GM12892 (cell line): ENCODE measurements around the gene TBC1D20.

Experiments
- DNase-seq: peaks from one replicate; pipeline ENCODE4 v3.0.0; 2011; ENCODE audit not compliant: insufficient read length
- FAIRE-seq: peaks from 2 replicates; lab custom pipeline; 2011; peaks lifted over from hg19 to GRCh38; lab: Jason Lieb, UNC
- POLR2A ChIP-seq: IDR thresholded peaks from 2 replicates; pipeline ENCODE4 v1.6.1; 2011; ENCODE audit warnings: low read depth, low read length, control low read depth
- POLR2AphosphoS5 ChIP-seq: IDR thresholded peaks from 2 replicates; pipeline ENCODE4 v1.6.1; 2011; ENCODE audit warnings: low read depth, low read length, control low read depth
- TAF1 ChIP-seq: IDR thresholded peaks from 2 replicates; pipeline ENCODE4 v1.6.1; 2011; ENCODE audit warnings: low read depth, mild to moderate bottlenecking, control low read depth, low read length, borderline replicate concordance

TBC1D20 gene

DNA sequence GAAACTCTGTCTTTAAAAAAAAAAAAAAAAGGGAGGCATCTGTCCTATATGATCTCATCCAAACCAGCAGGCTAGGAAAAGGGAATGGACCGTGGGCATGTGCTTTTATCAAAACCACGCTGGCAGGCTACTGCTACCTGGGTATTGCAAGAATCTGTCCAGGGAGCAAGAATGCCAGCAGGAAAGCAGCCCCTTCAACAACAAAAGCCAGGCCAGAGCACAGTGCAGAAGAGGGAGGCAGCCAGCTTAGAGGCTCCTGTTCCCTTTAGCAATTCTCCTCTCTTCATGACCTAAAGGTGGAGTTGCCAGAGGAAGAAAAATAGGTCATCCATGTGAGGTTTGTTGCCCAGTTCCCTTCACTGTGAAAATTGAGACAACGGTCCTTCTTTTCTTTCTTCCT is 18.2 kb downstream of the TBC1D20 start:
- no peak for DNase-seq
- TF ChIP-seq TAF1 = no peak
- TF ChIP-seq POLR2AphosphoS5 = no peak
- no peak for TF ChIP-seq POLR2A
- FAIRE-seq = no peak

DNA sequence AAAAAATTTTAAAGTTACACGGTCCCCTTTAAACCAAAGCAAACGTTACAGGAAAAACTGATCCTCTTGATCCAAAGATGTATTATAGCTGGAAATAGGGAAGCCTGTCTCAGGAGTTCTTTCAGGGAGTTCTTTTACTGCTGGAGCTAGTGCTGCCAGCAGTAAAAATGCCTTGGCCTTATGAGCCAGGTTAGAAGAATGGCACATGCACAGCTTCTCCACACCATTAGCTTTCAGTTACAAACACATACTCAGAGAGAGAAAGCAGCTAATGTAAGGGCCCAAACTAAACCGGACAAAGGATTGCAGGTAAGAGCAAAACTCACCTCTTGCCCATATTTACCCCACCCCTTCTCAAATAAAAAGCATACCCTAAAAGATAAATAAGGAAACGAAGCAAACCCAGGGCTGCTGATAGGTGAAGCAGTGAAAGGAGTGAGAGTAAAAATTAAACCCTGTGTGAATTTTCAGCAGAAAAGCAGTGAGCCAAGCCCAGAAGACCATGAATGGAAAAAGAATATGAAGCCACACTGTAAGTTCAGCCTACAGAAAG is 19.0 kb downstream of the TBC1D20 start:
- TF ChIP-seq POLR2AphosphoS5 (no peak), POLR2A (no peak), TAF1 (no peak)
- FAIRE-seq = no peak
- DNase-seq = no peak

DNA sequence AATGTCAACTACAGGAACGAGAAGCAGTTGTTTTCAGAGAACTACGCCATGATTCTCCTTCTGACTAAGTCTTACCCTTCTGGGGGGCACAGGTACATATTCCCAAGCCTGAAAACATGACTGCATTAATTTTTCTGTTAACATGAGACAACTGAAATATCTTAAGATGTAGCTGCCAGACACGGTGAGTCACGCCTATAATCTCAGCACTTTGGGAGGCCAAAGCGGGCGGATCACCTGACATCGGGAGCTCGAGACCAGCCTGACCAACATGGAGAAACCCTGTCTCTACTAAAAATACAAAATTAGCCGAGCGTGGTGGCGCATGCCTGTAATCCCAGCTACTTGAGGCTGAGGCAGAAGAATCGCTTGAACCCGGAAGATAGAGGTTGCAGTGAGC is 21.7 kb downstream of the TBC1D20 start:
- TF ChIP-seq POLR2AphosphoS5 (no peak), POLR2A (no peak), TAF1 (no peak)
- no peak for FAIRE-seq
- no peak for DNase-seq

DNA sequence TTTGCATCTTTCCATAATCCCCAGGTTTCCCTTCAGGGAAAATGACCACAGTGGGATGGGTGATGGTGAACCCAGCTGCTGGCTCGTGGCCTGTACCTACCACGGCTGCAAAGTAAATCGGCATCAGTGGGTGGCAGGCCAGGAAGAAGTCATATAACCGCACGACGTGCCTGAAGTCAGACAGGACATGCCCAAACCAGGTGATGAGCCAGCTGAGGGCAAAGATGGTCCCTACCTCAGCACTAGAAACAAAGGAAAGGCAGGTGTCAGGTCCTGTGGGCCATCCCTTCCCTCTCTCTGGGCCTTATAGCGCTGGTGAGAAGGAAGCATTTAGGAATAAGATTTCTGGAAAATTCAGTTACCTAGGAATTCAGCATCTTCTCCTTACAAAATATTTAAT is 22.2 kb downstream of the TBC1D20 start:
- FAIRE-seq (no peak), DNase-seq (no peak)
- no peak for TF ChIP-seq POLR2A

DNA sequence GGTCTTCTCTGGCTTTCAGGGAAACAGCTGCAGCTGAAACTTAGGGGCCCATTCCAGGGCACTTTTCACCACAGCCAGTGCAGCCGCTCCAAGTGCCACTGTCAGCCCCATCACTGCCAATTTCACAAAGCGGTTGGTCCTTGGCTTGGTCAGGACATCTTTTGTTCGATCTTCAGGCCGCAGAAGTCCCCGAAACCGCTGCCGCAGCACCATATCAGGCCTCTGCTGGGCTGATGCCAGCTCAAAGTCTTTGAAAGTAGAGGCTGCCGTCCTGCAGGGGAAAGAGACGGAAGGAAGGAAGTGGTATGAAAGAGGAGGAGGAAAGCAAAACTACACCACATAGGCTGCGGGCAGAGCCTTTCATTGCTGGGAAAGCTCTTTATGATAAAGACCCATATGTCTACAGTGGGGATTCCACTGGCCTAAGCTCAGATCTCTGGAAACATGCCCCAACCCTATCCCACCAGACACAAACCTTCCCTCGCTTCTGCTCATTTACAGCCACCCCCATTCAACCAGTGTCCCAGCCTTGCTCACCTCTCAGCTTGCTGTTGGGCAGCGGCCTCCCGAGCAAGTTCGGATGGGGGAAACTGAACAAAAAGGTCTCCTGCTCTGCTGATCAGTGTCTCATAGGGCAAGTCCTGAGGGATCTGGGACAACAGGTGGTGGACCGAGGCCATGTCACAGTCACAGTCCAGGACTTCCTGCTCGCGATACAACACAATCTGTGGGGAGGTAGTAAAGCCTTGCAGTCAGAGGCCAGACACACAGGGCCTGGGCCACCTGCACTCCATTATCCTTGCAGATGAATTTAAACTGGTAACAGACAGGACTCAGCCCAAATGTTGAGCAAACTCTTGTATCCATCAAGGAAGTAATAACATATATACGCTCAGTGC is 23.5 kb downstream of the TBC1D20 start:
- 0 out of 2 replicates have a peak, but pooled peaks have one; percentile 43 for TF ChIP-seq POLR2AphosphoS5
- no peak for TF ChIP-seq POLR2A
- no peak for TF ChIP-seq TAF1
- DNase-seq (no peak), FAIRE-seq (no peak)

DNA sequence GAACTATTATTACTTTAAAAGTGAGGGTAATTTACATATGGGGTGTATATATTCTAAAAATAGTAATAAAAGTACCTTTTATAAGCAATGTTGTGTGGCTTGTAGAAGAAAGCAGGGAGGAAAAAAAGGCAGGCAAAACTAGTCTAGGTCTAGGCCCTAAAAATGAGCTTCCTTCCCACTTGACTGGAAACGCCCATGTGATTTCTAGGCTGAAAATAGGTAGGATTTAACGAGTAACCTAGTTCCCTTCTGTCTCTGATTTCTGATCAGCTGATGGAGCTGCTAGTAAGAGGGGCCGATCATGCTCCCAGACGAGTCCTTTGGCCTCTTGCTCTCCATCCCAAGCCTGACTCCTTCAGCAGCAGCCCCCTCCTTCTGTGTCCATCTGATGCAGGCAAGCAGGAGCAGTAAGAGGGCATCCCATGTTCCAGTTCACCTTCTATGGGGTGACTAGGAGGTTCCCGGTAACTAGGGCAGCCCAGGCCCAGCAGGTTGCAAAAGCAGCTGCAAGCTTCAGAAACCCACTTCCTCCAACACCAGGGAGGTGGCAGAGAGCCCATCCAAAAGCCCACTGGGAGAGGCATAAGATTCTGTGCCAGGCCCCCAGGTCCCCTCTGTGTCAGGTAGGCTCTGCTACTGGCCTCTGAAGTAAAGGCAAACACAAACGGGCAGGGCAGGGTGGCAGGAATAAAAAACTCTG is 24.4 kb downstream of the TBC1D20 start:
- peak; percentile 5 for FAIRE-seq
- no peak for TF ChIP-seq POLR2AphosphoS5
- no peak for TF ChIP-seq POLR2A
- no peak for TF ChIP-seq TAF1
- DNase-seq = no peak

DNA sequence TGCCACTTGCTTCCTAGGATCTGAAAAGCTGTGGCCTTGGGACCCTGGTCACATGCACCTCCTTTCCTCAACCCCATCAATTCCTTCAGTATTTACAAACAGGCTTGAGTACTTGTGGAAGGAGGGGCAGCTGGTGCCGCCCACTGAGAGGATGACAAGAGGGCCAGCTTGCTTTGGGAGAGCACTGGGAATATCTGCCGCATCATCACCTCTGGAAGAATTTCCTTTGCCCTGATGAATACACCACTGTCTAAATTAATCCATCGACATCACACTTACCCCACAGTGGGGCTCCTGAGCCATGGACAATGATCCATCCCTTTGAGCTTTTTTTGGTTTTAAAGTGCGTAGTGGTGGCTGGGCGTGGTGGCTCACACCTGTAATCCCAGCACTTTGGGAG is 25.9 kb downstream of the TBC1D20 start:
- DNase-seq = no peak
- FAIRE-seq = no peak
- TF ChIP-seq TAF1 = no peak
- no peak for TF ChIP-seq POLR2AphosphoS5
- no peak for TF ChIP-seq POLR2A

DNA sequence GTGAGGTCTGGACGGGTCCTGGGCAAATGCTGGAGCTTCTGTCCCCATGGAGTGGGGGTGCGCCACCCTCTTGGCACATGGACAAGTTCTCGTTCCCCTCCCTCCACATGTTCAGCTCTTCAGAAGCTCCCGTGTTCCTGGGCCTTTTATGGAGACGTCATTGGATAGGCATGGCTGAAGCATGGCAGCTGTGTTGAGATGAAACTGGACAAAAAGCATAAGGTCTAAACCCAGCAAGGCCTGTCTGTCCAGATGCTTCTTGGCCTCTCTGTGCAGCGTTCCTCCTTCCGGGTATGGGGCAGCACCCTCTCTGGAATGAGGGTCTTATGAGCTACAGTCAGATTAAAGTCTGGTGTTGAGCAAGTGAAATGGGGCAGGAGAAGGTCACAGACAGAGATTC is 26.8 kb downstream of the TBC1D20 start:
- TF ChIP-seq TAF1 = no peak
- no peak for TF ChIP-seq POLR2AphosphoS5
- TF ChIP-seq POLR2A = no peak
- FAIRE-seq = no peak
- DNase-seq = no peak

DNA sequence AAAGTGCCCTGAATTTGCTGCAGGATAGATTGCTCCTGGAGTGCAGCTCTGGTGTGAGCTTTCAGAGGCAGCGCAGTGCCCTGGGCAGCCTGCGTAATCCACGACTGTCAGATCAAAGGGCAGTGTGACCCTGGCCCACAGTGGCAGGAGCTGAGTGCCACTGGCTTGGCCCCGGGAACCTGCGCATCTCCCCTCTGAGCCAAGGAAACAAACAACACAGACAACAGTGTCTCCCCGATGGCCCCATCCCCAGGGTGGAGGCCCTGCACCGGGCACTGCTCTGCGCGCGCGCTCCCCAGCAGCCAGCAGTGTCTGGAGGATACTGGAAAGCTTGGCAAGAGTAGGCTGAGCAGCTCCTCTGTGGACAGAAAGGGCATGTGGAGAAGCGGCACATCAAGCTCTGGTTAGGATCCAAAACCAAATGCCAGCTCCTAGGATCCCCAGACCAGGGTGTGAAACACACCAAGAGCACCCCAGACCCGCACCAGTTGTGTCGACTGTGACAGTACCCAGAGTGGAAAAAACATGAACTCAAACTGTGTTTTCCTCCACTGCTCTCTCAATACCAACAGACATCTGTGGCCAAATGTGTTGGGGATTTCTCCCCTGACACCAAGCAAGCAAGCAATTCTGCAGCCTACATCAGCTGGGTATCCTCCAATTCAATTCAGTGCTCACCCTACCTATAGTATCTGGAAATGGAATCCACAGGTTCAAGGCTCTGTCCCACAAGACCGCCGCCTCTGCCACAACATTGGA is 27.5 kb downstream of the TBC1D20 start:
- FAIRE-seq = no peak
- TF ChIP-seq TAF1 (no peak), POLR2AphosphoS5 (no peak), POLR2A (no peak)
- DNase-seq = no peak

DNA sequence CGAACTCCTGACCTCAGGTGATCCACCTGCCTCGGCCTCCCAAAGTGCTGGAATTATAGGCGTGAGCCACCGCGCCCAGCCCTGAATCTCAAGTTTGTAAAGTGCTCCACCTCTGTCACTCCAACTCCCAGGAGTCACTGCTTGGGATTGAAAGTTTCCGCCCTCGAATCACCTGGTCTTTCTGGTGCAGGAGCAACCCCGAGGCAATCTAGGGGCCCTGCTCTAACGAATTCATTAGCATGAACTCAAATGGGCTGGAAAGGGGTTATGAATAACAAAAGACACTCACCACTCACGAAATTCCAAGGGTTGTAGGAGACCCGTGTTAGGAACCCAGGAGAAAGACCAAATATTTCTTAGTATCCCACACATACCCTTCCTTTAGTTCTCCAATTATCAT is 28.1 kb downstream of the TBC1D20 start:
- no peak for DNase-seq

DNA sequence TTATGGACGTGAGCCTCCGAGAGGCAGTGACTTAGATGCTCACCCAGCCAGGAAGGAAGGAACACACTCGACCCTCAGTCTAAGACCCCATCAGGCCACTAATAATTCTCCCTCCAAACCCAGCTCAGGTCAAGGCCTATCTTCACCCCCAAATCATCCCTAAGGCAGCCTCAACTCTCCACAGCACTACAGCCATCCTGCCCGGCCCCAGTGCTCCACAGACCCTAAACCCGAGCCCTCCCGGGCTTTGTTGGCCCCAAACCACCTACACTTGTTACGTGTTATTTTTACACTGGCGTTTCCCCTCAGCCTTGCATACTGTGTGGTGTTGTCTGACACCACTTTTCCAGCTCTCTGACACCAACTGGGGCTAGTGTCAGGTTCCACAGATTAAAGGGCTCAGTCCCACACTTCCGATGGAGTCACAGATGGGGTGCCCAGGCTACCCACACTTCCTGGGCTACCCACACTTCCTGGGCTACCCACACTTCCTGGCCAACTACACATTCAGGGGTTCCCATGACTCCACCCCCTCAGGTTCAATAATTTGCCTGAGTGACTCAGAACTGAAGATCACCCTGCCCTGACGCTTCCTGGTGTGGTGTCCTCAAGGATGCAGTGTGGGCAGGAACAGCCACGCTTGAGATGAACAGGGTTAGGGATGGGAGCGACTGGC is 28.9 kb downstream of the TBC1D20 start:
- peak; percentile 25; the same call in 1 of the 2 replicates for TF ChIP-seq POLR2AphosphoS5
- TF ChIP-seq TAF1 = no peak
- 0 out of 2 replicates have a peak, but pooled peaks have one; percentile 30 for TF ChIP-seq POLR2A
- FAIRE-seq (peak; percentile 95), DNase-seq (peak; percentile 73)

More for the DNA sequence above, 28.1 kb downstream of the TBC1D20 start:
- no peak for TF ChIP-seq POLR2A
- TF ChIP-seq POLR2AphosphoS5 = no peak
- TF ChIP-seq TAF1 = no peak
- peak; percentile 17 for FAIRE-seq
